Large intestine (tissue), 3 donors: Measurements from ENCODE around the gene KRT32. TPM values are rescaled to one million over a fixed set of nuclear protein-coding genes. Genes with fewer than 3 reads are reported as not detected.

Experiments
- DNase-seq, 2 donors: peaks; one replicate each; pipeline versions ENCODE4 v3.0.0 to v3.0.0-alpha.2; 2013
- H3K27ac ChIP-seq: one replicate; pipeline ENCODE4 v1.5.1; 2013; ENCODE audit warnings: low read length
- H3K27me3 ChIP-seq: 2 replicates; pipeline ENCODE4 v1.6.1; 2013; ENCODE audit warnings: low read length; ENCODE audit not compliant: control insufficient read depth, insufficient read depth
- H3K36me3 ChIP-seq: 2 replicates; pipeline ENCODE4 v1.6.1; 2013; ENCODE audit warnings: low read length; ENCODE audit not compliant: control insufficient read depth, insufficient read depth
- H3K4me1 ChIP-seq: one replicate; pipeline ENCODE4 v1.6.1; 2013; ENCODE audit warnings: low read length; ENCODE audit not compliant: control insufficient read depth, insufficient read depth
- H3K4me3 ChIP-seq: one replicate; pipeline ENCODE4 v1.5.1; 2013; ENCODE audit warnings: low read length
- H3K9me3 ChIP-seq: one replicate; pipeline ENCODE4 v1.6.1; 2013; ENCODE audit warnings: mild to moderate bottlenecking, low read depth, low read length, moderate library complexity; ENCODE audit not compliant: control insufficient read depth
- WGBS: methylation state at CpG from one replicate; pipeline ENCODE4 v1.1.5; 2013; ENCODE audit warnings: low lambda C conversion rate; ENCODE audit not compliant: insufficient coverage; 5-methylcytosine and 5-hydroxymethylcytosine counted together
- polyA plus RNA-seq: library from polyadenylated mRNA; unstranded; fragments of 120-200 nt; gene quantifications from one replicate; pipeline ENCODE4 v1.2.1, GENCODE V29; 2013

The KRT32 gene
- polyA plus RNA-seq, 1 donor = not detected

GRCh38 chr17:41492771-41493170 lies 25.6 kb upstream of the KRT32 start:
- Histone ChIP-seq H3K4me3 (no peak overlapping the region), H3K9me3 (no peaks in the 10 kb centered on the region), H3K27ac (no peak overlapping the region), H3K4me1 (no peaks in the 10 kb centered on the region), H3K36me3 (no peaks in the 10 kb centered on the region), H3K27me3 (peaks cover 7% of the 10 kb centered on the region)
- peak; percentile 28 to 57 for DNase-seq
- WGBS = no CpG with 5 or more reads among the region's 4 CpGs

GRCh38 chr17:41492351-41492750 lies 25.2 kb upstream of the KRT32 start:
- H3K4me1 ChIP-seq = no peaks in the 10 kb centered on the region
- no peak overlapping the region for H3K27ac ChIP-seq
- no peaks in the 10 kb centered on the region for H3K9me3 ChIP-seq
- no peak for DNase-seq
- H3K36me3 ChIP-seq = no peaks in the 10 kb centered on the region
- peaks cover 10% of the 10 kb centered on the region for H3K27me3 ChIP-seq
- H3K4me3 ChIP-seq = no peak overlapping the region
- WGBS = no CpG with 5 or more reads among the region's 6 CpGs

GRCh38 chr17:41491476-41491875 lies 24.3 kb upstream of the KRT32 start:
- Histone ChIP-seq H3K9me3 (no peaks in the 10 kb centered on the region), H3K36me3 (no peaks in the 10 kb centered on the region), H3K4me3 (no peak overlapping the region), H3K4me1 (no peaks in the 10 kb centered on the region), H3K27ac (no peak overlapping the region), H3K27me3 (peaks cover 17% of the 10 kb centered on the region)
- DNase-seq = no peak
- no CpG with 5 or more reads among the region's 2 CpGs for WGBS

- Histone ChIP-seq H3K27me3 (peaks cover 24% of the 10 kb centered on the region), H3K36me3 (no peaks in the 10 kb centered on the region), H3K9me3 (no peaks in the 10 kb centered on the region), H3K4me3 (no peak overlapping the region), H3K27ac (no peak overlapping the region), H3K4me1 (no peaks in the 10 kb centered on the region)
- WGBS = no CpG with 5 or more reads among the region's 10 CpGs
- no peak for DNase-seq
Observed at GRCh38 chr17:41490000-41490990, 23.1 kb upstream of the KRT32 start.

GRCh38 chr17:41489531-41489930 lies 22.3 kb upstream of the KRT32 start, which contains the start of gene KRT36:
KRT36 (minus strand) TSS chr17:41489910; CDS start chr17:41489864, 46 bp downstream.
- peaks cover 24% of the 10 kb centered on the region for H3K27me3 ChIP-seq
- H3K36me3 ChIP-seq = no peaks in the 10 kb centered on the region
- no peaks in the 10 kb centered on the region for H3K4me1 ChIP-seq
- no peak within 1 kb of the TSS for H3K4me3 ChIP-seq
- WGBS = no CpG with 5 or more reads among the region's 12 CpGs
- H3K27ac ChIP-seq = no peak within 1 kb of the TSS
- no peaks in the 10 kb centered on the region for H3K9me3 ChIP-seq
- no peak for DNase-seq

- DNase-seq = no peak
- H3K9me3 ChIP-seq = no peaks in the 10 kb centered on the region
- no CpG with 5 or more reads among the region's 29 CpGs for WGBS
- H3K27ac ChIP-seq = no peak overlapping the region
- H3K4me3 ChIP-seq = no peak overlapping the region
- H3K27me3 ChIP-seq = peaks cover 26% of the 10 kb centered on the region
- no peaks in the 10 kb centered on the region for H3K36me3 ChIP-seq
- no peaks in the 10 kb centered on the region for H3K4me1 ChIP-seq
Observed at GRCh38 chr17:41486809-41487530, 19.8 kb upstream of the KRT32 start.

GRCh38 chr17:41486316-41486715 lies 19.1 kb upstream of the KRT32 start:
- Histone ChIP-seq H3K4me3 (no peak overlapping the region), H3K4me1 (no peaks in the 10 kb centered on the region), H3K27me3 (peaks cover 23% of the 10 kb centered on the region), H3K36me3 (no peaks in the 10 kb centered on the region), H3K9me3 (no peaks in the 10 kb centered on the region), H3K27ac (no peak overlapping the region)
- no peak for DNase-seq
- WGBS = no CpG with 5 or more reads among the region's 13 CpGs

- Histone ChIP-seq H3K27me3 (peaks cover 19% of the 10 kb centered on the region), H3K9me3 (no peaks in the 10 kb centered on the region), H3K4me1 (no peaks in the 10 kb centered on the region), H3K4me3 (no peak overlapping the region), H3K36me3 (no peaks in the 10 kb centered on the region), H3K27ac (no peak overlapping the region)
- no CpG with 5 or more reads among the region's 8 CpGs for WGBS
- no peak for DNase-seq
Observed at GRCh38 chr17:41484920-41485904, 18.0 kb upstream of the KRT32 start.

GRCh38 chr17:41483991-41484826 lies 17.0 kb upstream of the KRT32 start:
- Histone ChIP-seq H3K27ac (no peak overlapping the region), H3K4me1 (no peaks in the 10 kb centered on the region), H3K36me3 (no peaks in the 10 kb centered on the region), H3K4me3 (no peak overlapping the region), H3K9me3 (no peaks in the 10 kb centered on the region), H3K27me3 (peaks cover 19% of the 10 kb centered on the region)
- DNase-seq = no peak
- WGBS = no CpG with 5 or more reads among the region's 7 CpGs
